Activated CD8-positive, alpha-beta memory T cell treated with anti-CD3 and anti-CD28 coated beads, Interleukin-2, amount 50 U/mL, for 1 hour (primary cell): ENCODE results near the gene NRG3.

Source experiments
- DNase-seq: peaks from one replicate; pipeline ENCODE4 v3.0.0-alpha.2; 2020; ENCODE audit errors: extremely low read depth

Gene NRG3

GRCh38 chr10:82390866-82391658 lies 516.1 kb downstream of the NRG3 start:
- no peak for DNase-seq

- DNase-seq = no peak
Measured at GRCh38 chr10:82391971-82392370, 517.0 kb downstream of the NRG3 start.

DNA sequence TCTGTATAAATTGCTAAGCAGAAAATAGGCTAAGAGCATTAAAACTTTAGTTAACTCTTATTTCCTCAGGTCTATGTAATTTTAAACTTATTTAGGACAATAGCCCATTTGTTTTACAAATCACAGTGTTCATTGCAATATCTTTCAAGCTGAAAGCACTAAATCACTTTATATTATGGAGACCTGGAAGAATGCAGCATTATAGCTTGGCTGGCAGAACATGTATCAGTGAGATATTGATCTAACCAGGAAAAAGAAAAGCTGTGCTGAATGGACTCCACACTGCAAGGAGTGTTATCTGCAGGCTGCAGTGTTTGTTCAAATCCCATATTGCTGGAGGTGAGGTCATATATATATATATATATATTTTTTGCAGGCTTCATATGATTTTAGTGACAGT lies 517.5 kb downstream of the NRG3 start:
- no peak for DNase-seq

DNA sequence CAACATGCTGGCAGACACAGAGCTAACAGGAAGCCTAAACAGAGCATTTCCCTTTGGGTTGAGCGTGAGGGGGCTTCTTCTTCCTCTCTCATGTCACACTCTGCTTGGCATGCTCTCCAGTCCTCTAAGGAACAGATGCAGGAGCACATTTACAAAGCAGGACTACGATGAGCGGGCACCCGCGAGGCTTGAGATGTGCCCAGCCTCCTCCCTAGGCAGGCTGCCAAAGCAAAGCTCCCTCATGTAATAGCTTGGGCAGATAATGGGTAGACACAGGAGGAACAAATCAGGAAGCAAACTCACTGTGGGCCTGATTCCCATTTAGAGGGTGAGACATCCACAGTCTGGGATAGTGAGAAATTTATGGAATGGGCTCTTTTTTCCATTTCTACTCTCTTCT lies 519.1 kb downstream of the NRG3 start:
- DNase-seq = no peak

GRCh38 chr10:82394987-82395386 lies 520.0 kb downstream of the NRG3 start:
- no peak for DNase-seq

GRCh38 chr10:82396886-82397285 lies 521.9 kb downstream of the NRG3 start:
- no peak for DNase-seq

DNA sequence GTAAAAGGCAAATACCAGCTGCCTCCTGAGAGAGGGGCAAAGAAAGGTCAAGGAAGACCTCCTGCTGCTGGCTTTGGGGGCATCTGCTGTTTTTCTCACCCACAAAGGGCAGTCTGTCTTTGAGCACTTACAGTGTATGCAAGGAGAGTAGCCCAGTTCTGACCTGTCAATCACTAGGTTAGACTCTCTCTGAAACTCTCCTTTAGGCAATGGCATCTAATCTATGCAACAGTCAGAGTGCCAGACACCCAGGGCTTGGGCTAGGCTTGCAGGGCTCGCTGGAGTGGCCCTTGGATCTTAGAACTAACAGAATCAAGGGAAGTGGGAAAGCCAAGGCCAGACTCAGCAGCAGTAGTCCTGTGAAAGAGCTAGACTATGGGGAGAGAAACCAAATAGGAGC lies 522.9 kb downstream of the NRG3 start:
- DNase-seq = no peak

DNA sequence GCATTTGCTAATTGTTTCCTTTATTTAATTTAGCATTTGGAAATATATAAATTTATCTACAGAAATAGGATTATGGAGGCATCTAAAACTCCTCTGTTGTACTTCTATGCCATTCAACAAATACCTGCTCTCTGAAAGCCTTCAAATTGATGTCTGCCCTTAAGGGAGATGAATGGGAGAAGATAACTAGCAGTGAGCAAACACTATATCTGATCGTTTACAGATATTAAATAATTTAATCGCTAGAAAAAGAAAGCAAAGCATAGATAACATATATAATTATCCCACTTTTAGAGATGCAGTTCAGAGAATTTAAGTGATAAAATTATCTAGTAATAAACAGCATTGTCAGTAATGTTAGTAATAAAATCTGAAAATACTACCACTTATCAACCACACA lies 524.9 kb downstream of the NRG3 start:
- DNase-seq = no peak

DNA sequence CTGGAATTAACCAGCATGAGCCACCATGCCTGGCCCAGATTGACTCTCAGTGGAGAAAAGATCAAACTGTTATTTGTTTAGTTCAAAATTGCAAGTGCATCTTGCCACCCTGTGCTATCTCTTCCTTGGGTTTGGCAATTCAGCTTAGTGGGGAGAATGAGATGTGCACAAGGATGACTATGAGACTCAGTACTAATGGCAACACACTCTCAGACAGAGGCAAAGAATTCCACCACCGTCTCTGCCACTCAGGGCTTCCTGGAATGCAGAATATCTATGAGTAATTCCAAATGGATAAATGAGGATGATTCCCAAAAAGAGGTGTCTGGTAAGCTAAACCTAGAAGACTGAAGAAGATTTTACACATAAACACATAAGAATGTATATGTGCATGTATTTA lies 525.8 kb downstream of the NRG3 start:
- DNase-seq = no peak

GRCh38 chr10:82402906-82403401 lies 528.0 kb downstream of the NRG3 start:
- DNase-seq = no peak

DNA sequence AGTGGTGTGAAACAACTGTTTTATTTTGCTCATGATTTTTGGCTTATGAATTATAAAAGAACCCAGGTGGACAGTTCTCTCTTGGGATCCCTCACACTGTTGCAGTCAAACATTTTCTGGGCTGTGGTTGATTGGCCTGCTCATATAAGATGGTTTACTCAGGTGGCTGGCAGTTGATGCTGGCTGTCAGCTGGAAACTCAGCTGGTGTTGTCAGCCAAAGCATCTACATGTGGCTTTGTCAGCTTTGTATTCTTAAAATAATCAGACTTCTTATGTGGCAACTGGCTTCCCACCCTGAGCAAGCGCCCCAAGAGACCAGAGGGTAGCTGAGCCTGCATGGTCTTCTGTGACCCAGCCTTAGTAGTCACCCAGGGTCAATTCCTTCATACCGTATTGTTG lies 534.7 kb downstream of the NRG3 start:
- DNase-seq = no peak

GRCh38 chr10:82411416-82411815 lies 536.4 kb downstream of the NRG3 start:
- DNase-seq = no peak

DNA sequence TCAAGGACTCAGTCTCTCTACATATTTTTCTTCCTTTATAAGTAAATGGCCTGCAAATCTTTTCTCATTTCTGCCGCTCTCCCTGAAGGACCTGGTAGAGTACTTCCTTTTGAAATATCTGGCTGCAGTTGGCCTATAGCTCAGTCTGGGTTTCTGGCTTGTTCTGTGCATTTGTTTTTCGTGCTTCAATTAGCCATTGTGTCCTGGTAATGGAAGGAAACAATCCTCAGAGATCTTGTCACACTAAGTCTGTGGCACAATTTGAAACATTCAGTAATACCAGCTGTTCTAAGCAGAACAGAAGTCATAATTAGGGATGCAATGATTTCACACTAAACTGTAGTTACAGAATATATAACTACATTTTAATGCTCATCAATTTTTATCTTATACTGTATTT lies 545.0 kb downstream of the NRG3 start:
- DNase-seq = no peak

- no peak for DNase-seq
Measured at GRCh38 chr10:82429302-82429701, 554.3 kb downstream of the NRG3 start.

DNA sequence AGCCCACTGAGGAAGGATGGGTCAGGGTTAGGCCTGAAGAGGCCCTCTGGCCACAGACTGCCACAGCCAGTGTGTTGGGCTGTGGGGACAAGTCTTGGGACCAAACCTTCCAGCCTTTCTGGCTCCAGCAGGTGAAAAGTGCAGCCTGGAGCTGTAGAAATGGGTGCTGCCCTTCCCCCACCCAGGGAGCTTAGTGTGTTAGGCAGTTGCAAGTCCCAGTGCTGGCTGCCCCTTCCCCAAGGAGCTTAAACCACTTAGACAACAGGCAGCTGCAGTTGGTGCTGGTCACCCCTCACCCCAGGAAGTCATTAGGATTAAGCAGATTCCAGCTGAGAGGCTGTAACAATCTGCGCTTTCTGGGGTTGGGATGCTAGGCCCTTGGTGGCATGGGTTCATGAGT lies 563.3 kb downstream of the NRG3 start:
- DNase-seq = no peak

DNA sequence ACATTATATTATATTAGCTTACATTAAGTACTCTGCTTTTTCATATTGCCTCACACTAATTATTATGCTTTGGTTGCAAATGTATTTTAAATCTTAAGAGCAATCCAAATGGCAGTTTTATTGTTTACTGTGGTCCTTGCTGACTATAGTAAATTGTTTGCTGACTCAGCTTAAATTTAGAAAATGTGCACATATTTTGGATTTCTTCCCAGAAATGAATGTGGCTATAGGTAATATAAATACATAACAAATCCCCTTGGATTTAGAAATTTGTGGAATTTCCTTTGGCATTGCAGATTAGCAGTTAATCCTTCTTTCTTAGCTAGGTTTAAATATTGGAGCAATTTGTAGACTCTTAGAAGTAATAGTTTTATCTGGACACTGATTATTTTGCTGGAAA lies 565.8 kb downstream of the NRG3 start:
- no peak for DNase-seq

GRCh38 chr10:82452046-82452445 lies 577.1 kb downstream of the NRG3 start:
- DNase-seq = no peak

DNA sequence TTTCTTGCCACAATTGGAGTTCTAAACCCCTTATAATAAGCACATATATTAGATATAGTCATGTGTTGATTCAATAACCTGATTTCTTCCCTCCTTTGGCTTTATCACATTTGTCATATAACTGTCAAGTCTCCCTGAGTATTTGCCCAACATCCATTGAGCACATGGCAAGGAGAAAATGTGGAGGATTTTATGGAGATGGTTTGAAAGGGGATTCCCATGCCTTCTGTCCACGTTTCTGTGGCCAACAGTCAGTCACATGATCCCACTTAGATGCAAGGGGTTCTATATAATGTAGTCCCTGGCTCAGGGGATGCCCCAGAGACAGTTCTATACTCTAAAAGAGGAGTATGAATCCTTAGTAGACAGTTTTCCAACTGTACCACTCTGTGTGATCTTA lies 577.7 kb downstream of the NRG3 start:
- DNase-seq = no peak

DNA sequence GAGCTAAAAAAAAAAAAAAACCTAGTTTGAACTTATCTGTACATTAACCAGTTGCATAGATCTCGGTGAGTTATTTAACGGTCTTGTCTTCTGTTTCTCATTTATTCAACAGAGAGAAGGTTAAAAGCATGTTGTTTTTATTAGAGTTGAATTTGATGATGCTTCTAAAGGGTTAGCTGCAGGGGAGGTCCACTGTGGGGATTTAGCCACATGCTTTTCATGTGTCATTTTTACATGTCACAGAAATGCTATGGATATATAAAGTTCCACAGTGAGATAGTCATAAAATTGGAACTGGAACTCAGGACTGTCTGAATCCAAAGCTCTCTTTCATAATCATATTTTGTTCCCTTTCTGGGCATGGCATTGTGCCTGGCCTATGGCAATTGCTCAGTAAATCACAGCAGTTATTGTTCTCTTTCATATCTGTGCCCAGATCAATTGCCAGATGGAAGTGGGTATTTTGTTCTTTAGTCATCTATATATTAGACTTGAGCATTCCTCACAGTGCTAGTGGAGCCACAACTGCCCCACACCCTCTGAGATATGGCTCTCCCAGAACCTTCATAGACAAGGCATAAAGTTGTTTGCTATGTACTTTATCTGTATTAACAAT lies 578.8 kb downstream of the NRG3 start:
- no peak for DNase-seq

DNA sequence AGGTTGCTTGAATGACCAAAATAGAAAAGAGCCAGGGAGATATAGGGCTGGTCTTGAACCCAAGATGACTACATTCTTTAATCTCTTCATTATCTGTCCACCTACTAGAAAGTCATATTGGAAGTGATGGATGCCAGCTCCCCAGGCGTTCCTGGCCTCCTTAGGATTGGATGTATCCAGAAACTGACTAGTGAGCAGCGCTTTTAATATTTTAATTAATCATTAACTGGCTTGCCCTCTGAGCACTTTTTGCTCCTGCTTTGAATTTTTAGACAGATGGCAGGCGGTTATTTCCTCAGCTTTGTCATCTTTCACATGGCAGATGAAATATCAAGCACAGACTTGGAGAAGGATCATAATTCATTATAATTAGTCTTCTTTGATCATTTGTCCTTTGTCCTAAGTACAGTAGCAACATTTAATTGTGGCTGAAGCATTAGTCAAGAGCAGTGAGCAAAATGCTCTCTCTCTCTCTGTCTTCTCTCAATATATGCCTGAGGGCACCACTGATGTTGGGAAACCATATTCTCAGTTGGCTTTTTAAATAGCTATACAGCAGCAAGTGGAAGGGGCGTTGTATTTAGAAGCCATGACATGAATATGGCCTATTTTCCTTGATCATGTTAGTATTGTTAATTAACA lies 588.0 kb downstream of the NRG3 start:
- no peak for DNase-seq

DNA sequence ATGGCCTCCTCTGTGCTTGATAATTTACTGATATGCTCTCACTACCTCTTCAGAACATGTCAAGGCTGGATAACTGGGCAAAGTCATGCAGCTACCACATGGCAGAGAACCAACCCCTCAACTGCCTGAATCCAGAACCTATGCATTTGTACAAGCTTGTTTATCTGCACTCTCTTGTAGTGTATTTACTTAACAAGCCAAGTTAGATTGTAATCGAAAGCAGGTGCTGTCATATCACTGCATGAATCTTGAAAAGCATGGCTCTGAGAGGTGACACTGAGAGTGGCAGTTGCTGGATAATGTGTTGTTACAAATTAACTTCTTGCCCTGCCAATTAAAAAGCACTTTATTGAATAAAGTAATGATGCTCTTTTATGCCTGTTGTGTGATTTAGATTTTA lies 588.6 kb downstream of the NRG3 start:
- DNase-seq = no peak

- DNase-seq = no peak
Measured at GRCh38 chr10:82464191-82464818, 589.3 kb downstream of the NRG3 start.

DNA sequence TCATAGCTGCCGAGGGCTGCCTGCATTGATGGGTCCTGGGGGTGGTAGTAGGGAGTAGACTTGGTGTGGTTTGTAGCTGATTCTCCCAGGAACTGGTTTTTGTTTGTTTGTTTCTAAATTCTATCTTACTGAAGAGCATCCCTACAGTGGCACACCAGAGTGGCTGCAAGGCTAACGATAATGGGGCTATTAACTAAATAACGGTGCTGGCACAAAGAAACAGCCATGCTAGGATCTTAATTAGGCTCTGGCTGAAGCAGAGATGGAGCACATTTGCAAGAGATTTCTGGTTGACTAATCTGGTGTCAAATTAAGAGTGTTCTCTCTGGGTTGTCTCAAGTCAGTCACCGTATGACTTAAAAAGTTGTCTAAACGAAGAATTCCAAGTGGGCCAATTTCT lies 590.0 kb downstream of the NRG3 start:
- DNase-seq = no peak
